OCI-LY3 (cell line): Measurements from ENCODE around the gene SKAP2.

Experiments
- H2AFZ ChIP-seq: fragments of 200-600, 300-600 bp; shearing (Covaris generic); 2 replicates; pipeline ENCODE4 v1.6.0; 2014; ENCODE audit warnings: antibody characterized with exemption, low read depth, low read length
- H3K27ac ChIP-seq: fragments of 200-600, 300-600 bp; sonication (generic); 2 replicates; pipeline ENCODE4 v1.5.1; 2014; ENCODE audit warnings: mild to moderate bottlenecking, low read length, moderate library complexity, mixed read lengths
- H3K27me3 ChIP-seq: fragments of 200-600, 300-600 bp; sonication (generic); 2 replicates; pipeline ENCODE4 v1.6.1; 2014; ENCODE audit warnings: low read depth, low read length, mixed read lengths
- H3K36me3 ChIP-seq: fragments of 200-600, 300-600 bp; sonication (generic); replicated peaks from 2 replicates; pipeline ENCODE3; 2014; ENCODE audit warnings: low read depth, low read length, mixed read lengths
- H3K4me1 ChIP-seq: fragments of 300-600, 200-600 bp; sonication (generic); 2 replicates; pipeline ENCODE4 v1.6.1; 2014; ENCODE audit warnings: low read length, mixed read lengths
- H3K4me2 ChIP-seq: fragments of 200-600, 300-600 bp; sonication (generic); 2 replicates; pipeline ENCODE4 v1.6.1; 2014; ENCODE audit warnings: low read length, mixed read lengths
- H3K4me3 ChIP-seq: fragments of 300-600, 200-600 bp; sonication (generic); 2 replicates; pipeline ENCODE4 v1.5.1; 2014; ENCODE audit warnings: antibody characterized with exemption, mild to moderate bottlenecking, low read length, moderate library complexity
- H3K79me2 ChIP-seq: fragments of 300-600, 200-600 bp; shearing (Covaris generic); 2 replicates; pipeline ENCODE4 v1.6.1; 2014; ENCODE audit warnings: mild to moderate bottlenecking, low read length, mixed read lengths
- H3K9ac ChIP-seq: fragments of 300-600, 200-600 bp; shearing (Covaris generic); 2 replicates; pipeline ENCODE4 v1.6.0; 2014; ENCODE audit warnings: mild to moderate bottlenecking, low read length, moderate library complexity
- H3K9me3 ChIP-seq: fragments of 200-600, 300-600 bp; shearing (Covaris generic); 2 replicates; pipeline ENCODE4 v1.6.1; 2014; ENCODE audit warnings: low read length, mixed read lengths; ENCODE audit not compliant: insufficient read depth
- H4K20me1 ChIP-seq: fragments of 200-600, 300-600 bp; sonication (generic); 2 replicates; pipeline ENCODE4 v1.6.1; 2016; ENCODE audit warnings: low read length, mixed read lengths; ENCODE audit not compliant: insufficient read depth
- EZH2phosphoT487 ChIP-seq: fragments of 200-600 bp; shearing (Covaris generic); IDR thresholded peaks from 2 replicates; pipeline ENCODE4 v1.6.1; 2018; ENCODE audit warnings: antibody characterized with exemption, mixed run types, low read depth
- TF ChIP-seq, protein P1 (sequence below): fragments of 200-600, 300-600 bp; sonication (generic); IDR thresholded peaks from 2 replicates; pipeline ENCODE4 v1.5.1; 2014; ENCODE audit warnings: antibody characterized with exemption, low read length, low read depth

The SKAP2 gene

GRCh38 chr7:26854876-26855855 is 9.2 kb downstream of the SKAP2 start:
- H3K9ac ChIP-seq: no peak overlapping the region
- peaks cover 29% of the 10 kb centered on the region for H3K4me1 ChIP-seq
- peaks cover 7% of the 10 kb centered on the region for H3K36me3 ChIP-seq
- no peaks in the 10 kb centered on the region for H3K9me3 ChIP-seq
- no peak overlapping the region for H3K4me2 ChIP-seq
- no peak overlapping the region for H3K27ac ChIP-seq
- no peaks in the 10 kb centered on the region for H3K27me3 ChIP-seq
- TF ChIP-seq EZH2phosphoT487: no peak
- TF ChIP-seq, protein P1, sequence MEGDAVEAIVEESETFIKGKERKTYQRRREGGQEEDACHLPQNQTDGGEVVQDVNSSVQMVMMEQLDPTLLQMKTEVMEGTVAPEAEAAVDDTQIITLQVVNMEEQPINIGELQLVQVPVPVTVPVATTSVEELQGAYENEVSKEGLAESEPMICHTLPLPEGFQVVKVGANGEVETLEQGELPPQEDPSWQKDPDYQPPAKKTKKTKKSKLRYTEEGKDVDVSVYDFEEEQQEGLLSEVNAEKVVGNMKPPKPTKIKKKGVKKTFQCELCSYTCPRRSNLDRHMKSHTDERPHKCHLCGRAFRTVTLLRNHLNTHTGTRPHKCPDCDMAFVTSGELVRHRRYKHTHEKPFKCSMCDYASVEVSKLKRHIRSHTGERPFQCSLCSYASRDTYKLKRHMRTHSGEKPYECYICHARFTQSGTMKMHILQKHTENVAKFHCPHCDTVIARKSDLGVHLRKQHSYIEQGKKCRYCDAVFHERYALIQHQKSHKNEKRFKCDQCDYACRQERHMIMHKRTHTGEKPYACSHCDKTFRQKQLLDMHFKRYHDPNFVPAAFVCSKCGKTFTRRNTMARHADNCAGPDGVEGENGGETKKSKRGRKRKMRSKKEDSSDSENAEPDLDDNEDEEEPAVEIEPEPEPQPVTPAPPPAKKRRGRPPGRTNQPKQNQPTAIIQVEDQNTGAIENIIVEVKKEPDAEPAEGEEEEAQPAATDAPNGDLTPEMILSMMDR: no peak
- peaks cover 31% of the 10 kb centered on the region for H4K20me1 ChIP-seq
- H3K4me3 ChIP-seq: no peak overlapping the region
- peaks cover 24% of the 10 kb centered on the region for H3K79me2 ChIP-seq
- H2AFZ ChIP-seq: no peak overlapping the region

DNA sequence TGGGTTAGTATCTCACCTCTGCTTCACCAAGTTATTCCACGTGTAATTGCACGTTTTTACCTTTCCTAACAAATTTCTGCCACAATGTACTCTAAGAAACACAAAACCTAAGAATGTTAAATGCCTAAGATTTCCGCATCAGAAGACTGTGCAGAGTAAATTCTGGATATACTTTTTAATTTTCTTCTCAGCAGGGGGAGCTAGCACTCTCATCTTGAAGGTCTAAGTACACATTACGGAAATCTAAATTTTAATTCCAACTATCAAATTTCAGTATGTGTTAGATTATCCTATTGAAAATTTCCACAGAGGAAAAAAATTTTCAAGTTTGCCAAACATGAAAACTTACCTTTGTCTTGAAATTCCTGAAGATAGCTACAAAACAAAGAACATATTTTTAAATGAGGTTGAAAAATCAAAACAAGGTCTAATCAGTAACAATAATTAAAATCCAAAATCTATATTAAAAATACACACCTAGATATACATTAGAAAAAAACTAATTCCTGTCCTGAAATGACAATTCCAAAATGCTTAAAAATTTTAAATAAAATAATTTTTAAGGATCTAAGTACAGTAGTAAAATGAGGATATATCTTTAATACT is 10.5 kb downstream of the SKAP2 start:
- Histone ChIP-seq H3K9me3 (no peaks in the 10 kb centered on the region), H3K4me2 (no peak overlapping the region), H3K4me1 (peaks cover 28% of the 10 kb centered on the region), H3K27ac (no peak overlapping the region), H3K27me3 (no peaks in the 10 kb centered on the region), H3K79me2 (peaks cover 13% of the 10 kb centered on the region), H3K36me3 (peaks cover 7% of the 10 kb centered on the region), H3K9ac (no peak overlapping the region), H2AFZ (no peak overlapping the region), H4K20me1 (peaks cover 20% of the 10 kb centered on the region), H3K4me3 (no peak overlapping the region)
- TF ChIP-seq, protein P1: peak; percentile 64
- TF ChIP-seq EZH2phosphoT487: no peak

- Histone ChIP-seq H4K20me1 (no peaks in the 10 kb centered on the region), H3K4me3 (no peak overlapping the region), H3K27me3 (no peaks in the 10 kb centered on the region), H3K36me3 (peaks cover 7% of the 10 kb centered on the region), H3K79me2 (no peaks in the 10 kb centered on the region), H3K27ac (no peak overlapping the region), H3K9ac (no peak overlapping the region), H3K4me1 (no peaks in the 10 kb centered on the region), H3K4me2 (no peak overlapping the region), H3K9me3 (no peaks in the 10 kb centered on the region), H2AFZ (no peak overlapping the region)
- TF ChIP-seq, protein P1: no peak
- TF ChIP-seq EZH2phosphoT487: no peak
These were observed 14.2 kb downstream of the SKAP2 start for GRCh38 chr7:26850193-26850651.

- Histone ChIP-seq H3K79me2 (no peaks in the 10 kb centered on the region), H3K4me3 (no peak overlapping the region), H3K4me1 (no peaks in the 10 kb centered on the region), H2AFZ (no peak overlapping the region), H3K4me2 (no peak overlapping the region), H3K9ac (no peak overlapping the region), H3K27me3 (no peaks in the 10 kb centered on the region), H3K9me3 (no peaks in the 10 kb centered on the region), H3K27ac (no peak overlapping the region), H4K20me1 (no peaks in the 10 kb centered on the region), H3K36me3 (no peaks in the 10 kb centered on the region)
- TF ChIP-seq, protein P1: peak; percentile 14; the same call in 1 of the 2 replicates
- TF ChIP-seq EZH2phosphoT487: no peak
These were observed 20.7 kb downstream of the SKAP2 start for GRCh38 chr7:26843705-26844104.
